C1 segment of cervical spinal cord (tissue), 14 donors: ENCODE data around the gene NDUFS5.
"Not testable (repeated sequence)": the region's sequence is repeated elsewhere in the genome, so short reads cannot be mapped to it uniquely, and the experiment has no call there.

Experiments
- DNase-seq, 14 donors: peaks; one replicate each; lab custom pipeline; 2025; lab: John Stamatoyannopoulos, UW

Gene NDUFS5

DNA sequence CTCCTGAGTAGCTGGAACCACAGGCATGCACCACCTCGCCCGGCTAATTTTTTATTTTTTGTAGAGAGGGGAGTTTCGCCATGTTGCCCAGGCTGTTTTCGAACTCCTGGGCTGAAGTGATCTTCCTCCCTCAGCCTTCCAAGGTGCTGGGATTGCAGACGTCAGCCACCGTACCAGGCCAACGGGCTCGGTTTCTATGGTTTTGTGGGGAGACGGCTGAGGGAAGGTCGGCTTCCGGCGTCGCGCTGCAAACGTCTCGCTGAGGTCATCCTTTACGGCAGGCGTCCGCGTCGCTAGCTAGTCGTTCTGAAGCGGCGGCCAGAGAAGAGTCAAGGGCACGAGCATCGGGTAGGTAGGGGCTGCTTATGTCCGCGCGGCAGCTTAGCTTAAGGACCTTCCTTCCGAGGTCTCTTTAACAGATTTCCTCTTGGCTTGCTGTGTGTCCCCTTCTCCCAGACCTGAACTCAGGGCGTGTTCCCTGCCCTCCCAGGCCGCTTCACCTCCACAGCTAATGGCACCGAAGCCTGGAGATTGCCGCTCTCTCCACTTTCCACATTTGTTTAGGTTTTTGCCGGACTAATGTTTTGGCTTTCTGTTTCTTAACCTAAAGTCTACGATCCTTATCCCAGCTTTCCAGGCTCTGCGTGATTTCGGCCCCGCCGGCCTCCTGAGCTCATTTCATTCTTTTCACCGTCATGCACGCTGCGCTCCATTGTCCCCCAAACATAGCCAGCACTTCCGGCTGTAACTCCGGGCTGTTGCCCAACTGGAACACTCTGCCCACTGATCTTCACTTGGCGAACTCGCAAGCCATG, at the start of gene NDUFS5:
Gene NDUFS5, plus strand, starts transcription at position 300 of the 815 bp plus-strand sequence. CDS start 2,375 bp downstream, outside the sequence.
- peak; percentile 3 to 91 (median 78) for DNase-seq

DNA sequence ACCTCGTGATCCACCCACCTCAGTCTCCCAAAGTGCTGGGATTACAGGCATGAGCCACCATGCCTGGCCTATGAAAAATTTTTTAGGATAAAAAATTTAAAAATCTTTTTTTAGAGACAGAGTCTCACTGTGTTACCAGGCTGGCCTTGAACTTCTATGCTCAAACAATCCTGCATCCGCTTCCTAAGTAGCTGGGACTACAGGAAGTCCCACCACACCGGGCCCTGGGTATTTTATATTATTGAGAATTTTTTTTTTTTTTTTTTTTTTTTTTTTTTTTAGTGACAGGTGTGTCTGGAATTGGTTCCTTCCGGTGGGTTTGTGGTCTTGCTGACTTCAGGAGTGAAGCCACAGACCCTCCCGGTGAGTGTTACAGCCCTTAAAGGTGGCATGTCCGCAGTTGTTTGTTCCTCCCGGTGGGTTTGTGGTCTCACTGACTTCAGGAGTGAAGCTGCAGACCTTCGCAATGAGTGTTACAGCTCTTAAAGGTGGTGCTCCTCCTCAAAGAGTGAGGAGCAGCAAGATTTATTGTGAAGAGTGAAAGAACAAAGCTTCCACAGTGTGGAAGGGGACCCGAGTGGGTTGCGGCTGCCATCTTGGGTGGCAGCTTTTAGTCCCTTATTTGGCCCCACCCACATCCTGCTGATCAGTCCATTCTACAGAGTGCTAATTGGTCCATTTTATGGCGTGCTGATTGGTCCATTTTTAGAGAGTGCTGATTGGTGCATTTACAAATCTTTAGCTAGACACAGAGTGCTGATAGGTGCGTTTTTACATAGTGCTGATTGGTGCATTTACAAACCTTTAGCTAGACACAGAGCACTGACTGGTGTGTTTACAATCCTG, 48.5 kb upstream of the NDUFS5 start:
- not testable (repeated sequence) for DNase-seq

DNA sequence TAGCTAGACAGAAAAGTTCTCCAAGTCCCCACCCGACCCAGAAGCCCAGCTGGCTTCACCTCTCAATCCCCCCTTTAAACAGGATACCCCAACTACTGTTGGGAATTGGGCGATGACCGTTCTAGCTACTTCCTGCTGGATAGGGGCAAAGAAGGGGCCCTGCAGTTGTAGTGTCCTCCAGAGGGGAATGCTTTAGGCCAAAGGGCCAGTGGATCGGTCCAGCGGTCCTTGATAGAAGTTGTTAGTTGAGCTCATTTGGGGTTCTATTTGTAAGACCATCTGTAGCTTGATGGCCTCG, 48.0 kb upstream of the NDUFS5 start:
- not testable (repeated sequence) for DNase-seq

DNA sequence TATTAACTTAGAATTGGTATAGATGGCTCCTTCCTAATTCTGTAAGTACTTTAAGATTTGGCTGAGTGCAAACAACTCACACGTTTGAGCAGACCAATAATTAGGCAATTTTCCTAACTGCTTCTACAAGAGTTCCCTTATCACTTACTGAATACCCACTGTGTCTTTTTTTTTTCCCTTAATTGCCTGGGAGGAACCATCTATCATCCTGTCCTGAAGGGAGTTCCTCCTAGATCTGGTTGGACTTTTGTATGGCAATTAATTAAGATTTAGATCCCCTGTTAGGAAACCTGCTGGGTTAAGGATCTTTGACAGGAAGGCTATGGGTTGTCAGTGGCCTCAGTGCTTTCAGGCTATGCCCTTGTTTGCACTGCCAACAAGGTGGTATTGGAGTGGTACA, 46.8 kb upstream of the NDUFS5 start:
- not testable (repeated sequence) for DNase-seq

DNA sequence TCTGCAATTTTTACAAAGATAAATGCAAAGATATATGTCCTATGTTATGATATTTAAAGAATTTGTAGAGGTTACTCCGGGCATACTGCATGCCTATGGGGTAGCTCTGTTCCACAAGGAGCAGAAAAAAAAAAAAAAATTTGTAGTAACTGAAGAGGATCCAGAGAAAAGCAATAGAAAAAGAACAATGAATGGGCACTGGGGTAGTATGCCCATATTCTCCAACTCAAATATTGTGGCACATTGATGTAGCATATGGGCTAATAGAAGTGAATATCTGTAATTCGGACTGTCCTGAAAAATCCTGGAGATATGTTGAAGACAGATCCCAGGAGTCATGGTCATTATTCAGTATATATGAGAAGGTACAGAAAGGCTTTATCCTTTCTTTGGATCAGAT, 36.2 kb upstream of the NDUFS5 start:
- DNase-seq: no peak

DNA sequence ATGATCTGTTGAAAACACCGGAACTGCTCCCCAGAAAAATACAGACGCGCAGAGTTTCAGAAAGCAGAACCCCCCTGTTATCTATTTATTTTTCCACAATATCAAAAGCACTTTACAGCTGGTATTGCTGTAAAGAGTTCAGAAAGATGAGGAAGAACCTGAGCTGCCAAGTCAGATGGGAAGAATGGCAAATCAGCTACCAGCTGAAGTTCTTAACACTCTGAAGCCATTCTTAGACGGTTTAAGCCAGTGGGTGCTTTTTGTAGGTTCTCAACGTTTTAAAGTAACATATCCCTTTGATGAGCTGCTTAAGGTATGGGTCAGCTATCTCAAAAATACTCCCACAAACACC, 35.8 kb upstream of the NDUFS5 start:
- DNase-seq: no peak

DNA sequence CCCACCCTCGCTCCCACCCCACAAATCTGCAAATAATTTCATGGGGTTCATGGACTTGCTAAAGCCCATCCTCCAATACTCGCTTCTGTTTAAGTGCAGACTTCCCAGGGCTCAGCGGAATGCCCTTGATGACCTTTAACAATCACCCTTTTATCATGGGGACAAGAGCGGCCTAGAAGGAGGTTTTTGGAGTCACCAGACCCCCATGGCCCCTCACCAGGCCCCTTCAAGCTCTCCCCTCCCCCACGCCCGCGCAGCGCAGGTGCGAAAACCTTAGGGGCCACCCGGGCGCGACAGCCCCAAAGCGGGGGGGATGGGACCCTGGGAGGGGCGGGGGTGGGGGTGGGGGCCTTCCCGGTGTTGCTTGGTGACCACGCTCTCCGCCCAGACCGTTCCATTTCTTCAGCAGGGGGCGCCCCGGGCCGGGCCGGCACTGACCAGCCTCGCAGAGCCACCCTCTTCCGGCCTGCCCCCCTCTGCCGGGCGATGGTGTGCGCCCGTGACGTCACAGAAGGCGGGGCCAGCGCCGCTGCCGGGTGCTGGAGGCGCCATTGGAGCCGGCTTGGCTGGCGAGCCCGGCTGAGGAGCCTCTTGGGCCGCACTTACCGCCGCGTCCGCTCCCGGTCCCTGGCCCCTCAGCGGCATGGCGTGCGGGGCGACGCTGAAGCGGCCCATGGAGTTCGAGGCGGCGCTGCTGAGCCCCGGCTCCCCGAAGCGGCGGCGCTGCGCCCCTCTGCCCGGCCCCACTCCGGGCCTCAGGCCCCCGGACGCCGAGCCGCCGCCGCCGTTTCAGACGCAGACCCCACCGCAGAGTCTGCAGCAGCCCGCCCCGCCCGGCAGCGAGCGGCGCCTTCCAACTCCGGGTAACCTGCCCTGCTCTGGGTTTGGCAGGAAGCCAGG, 35.2 kb upstream of the NDUFS5 start, which contains the start of gene AKIRIN1:
Gene AKIRIN1, plus strand, starts transcription at position 539 of the 900 bp plus-strand sequence. Its CDS starts 105 bp downstream, at position 644.
- DNase-seq: peak; percentile 69 to 99 (median 96)

DNA sequence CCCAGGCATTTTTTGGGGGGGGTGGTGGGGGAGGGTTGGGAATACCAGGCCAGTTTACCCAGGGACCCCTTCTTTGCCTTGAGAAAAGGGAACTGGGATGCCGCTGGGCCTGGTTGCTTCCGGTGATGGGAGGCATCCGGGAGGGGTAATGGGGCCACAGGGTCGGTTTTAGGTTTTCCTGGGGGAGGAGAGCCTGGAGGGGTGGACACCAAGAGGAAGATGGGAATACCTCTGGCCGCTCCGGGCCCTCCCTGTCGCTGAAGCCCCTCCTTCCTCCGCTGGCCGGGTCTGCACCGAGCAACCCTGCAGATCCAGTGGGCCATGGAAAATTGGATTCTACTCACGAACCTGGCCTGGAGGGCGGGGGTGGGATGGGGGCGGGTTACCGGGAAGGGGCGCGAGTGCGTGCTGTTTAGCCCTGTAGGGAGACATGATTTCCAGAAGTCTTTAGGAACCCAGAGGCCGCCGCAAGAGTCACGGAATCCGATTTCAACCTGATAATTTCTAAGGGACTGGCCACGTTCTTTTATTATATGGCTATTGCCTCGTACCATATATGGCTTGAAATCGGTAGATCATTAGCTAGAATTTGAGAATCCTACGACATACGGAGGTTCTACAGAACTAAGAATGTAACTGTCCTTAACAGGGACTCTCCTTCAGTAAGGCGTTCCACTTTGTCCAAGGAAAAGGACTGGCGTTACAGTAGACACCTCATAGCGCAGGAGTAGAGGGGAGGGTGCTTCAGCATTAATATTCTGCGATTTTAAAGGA, 34.3 kb upstream of the NDUFS5 start:
- DNase-seq: peak in 11 of 14 donors; percentile 20 to 76 (median 39)

DNA sequence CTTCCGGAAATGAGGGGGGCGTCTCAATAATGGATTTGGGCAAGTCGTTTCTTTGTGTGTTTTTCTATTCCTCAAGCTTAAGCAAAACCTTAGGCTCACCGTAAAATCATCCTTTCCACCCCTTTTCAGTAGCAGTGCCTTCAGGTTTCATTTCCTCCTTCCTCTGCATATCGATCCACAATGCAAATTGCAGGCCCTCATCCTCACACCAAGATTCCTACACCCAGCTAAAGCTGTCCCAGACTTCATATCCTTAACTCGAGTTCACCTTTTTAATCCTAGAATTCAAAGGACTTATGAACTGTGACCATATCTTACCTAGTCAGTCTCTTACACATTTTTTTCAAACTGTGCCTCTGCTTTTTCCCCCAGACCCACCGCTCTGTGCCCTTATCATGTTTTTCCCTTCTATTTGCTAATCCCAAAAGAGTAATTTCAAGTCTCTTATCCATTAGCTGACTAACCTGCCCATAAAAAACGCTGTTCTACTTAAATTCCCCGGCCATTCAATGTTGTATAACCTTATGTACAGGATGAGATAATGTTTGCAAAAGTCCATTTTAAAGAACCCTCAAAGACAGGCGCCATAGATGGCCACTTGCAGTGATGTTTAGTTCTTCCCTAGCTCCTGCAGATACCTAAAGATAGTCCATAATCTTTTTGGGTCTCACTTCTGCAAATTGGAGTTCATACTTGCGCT, 33.6 kb upstream of the NDUFS5 start:
- DNase-seq: no peak

DNA sequence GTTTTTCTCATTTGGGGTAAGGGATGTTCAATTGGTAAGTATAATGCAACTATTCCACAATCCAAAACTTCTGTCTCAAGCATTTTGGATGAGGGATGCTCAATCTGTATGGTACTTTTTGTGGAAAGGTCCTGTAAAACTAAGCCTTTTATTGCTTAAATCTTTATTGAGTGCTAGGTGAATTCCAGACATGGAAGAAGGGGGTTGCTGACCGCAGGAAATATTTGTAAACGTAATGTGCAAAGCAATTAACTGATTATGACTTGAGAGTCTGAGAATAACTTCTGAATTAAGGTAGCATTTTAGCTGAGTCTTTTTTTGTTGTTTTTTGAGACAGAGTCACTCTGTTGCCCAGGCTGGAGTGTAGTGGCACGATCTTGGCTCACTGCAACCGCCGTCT, 32.0 kb upstream of the NDUFS5 start:
- DNase-seq: no peak

DNA sequence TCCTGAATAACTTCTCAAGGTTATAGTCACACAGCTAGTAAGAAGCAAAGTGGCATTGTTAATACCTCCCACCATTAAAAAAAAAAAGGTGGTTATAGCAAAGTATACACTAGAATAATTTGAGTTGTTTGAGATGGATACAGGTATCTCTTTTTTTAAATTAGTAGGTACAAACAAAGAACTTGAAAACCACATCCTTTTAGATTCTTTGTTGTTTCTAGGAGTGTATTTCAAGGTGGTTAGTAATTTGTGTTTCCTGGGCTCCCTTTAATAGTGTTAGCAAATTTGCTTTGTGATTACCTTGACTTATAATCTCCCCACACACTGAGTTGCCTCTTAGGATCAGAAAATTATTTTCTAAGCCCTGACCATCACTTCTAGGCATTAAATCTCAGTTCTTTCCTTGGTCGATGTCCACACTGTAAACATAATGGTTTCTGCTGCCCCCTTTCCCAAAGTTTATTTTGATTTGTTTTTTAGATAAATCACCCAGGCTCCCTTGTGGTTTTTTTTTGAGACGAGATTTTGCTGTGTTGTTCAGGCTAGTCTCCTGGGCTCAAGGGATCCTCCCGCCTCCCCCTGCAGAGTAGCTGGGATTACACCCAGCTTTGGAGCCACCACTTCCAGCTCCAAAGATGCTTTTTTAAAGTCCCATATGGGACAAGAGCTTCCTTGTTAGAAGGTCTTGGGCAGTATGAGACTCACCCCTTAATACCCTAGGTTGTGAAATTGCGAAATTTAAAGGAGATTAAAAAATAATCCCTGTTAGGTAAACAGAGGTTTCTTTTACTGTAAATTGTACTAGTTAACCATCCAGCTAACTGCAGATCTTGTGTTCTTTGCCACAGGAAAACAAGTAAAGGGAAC, 28.9 kb upstream of the NDUFS5 start:
- no peak for DNase-seq

DNA sequence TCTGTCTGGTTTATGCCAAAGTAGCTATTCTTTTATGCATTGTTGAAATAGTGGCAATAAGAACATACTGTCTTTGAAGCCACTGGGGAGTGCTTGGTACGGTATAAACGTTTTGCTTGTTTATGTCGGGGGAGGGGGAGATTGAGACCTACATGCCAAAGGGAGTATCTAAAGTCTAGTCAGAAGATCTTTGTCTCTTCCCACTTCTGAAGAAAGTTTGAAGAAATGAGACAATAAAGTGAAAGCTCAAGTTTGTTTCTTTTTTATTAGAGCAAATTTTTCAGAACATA, 28.3 kb upstream of the NDUFS5 start:
- DNase-seq: no peak

DNA sequence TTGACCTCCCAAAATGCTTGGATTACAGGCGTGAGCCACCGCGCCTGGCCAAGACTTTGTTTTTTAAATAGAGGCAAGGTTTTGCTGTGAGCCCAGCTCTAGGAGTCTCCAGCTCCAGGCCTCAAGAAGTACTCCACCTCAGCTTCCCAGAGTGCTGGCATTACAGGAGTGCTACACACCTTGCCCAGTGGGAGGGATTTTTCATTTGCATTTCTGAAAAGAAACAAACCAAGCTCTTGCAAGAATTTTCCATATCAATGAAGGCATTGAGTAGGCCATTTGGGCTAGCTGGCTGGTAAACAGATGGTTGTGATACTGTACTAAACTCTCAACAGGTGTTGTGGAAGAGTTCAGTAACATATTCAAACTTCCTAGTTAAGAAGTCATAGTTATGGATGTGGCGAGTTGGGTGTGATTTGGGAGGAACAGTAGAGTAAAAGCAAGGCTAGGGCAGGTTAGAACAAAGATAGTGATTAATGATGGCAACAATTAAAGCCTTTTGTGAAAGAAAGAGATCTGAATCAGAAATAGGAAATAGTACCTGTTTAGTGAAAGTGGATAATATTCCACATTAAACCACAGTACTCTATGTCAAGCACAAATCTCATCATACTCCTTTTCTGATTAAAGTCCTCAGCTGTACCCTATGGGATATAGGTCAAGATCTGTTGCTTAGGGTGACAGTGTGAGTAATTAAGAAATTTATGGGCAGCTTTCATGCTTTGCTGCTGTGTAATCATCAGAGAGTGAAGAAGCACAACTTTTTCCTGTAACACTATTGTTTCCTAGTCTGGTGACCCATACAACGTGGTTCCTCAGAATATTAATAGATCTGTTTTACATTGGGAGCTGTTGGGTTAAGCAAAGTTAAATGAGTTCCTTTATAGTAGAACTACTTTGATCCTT, 24.4 kb upstream of the NDUFS5 start:
- DNase-seq: no peak

DNA sequence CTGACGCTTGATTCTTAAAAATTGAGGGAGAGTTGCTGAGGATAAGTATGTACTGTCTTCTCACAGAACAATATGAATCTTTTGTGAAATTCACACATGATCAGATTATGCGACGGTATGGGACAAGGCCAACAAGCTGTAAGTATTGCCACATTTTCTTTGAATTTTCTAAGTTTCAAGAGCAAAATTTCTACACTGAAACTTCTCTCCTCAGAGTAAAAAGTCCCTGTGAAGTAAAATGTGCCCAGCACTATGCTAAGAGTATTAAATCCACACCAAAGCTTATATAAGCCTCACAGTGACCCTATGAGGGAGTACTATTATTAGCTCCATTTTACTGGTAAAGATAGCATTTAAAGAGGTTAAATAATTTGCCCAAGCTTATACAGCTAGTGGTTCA, 22.9 kb upstream of the NDUFS5 start:
- DNase-seq: no peak

DNA sequence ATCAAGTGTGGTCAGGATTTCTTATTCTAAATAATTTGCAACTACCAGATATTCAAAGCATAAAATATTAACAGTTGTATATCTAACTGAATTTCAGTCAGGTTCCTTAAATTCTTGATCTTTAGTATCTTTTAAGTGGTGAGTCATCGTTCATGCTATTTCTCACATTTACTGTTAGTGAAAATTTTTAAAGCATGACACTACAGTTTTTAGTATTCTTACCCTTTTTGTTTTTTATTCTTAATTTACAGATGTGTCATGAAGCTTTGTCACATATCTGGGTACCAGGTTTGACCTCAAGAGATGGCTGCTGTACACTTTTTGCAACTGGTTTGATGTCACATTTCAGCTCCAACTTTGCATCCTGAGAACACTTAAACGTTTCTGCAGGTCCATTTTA, 22.4 kb upstream of the NDUFS5 start:
- no peak for DNase-seq

DNA sequence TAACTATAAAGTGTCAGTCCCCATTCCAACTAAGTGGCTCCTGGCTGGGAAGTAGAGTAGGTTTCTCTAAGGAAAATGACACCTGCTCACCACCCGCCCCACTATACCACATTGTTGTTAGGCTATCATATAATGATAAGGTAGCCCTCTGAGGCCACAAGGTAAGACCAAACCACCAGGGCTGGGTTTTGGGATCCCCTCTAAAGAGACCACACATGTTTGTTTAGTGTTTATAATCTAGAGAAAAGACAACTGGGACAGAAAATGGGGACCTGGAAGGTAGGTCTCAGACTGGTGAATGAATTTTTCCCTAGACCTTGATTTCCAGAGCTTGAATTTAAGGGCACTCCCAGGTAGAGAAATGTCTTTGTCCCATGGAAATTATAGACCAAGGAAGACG, 19.9 kb upstream of the NDUFS5 start:
- DNase-seq: no peak

DNA sequence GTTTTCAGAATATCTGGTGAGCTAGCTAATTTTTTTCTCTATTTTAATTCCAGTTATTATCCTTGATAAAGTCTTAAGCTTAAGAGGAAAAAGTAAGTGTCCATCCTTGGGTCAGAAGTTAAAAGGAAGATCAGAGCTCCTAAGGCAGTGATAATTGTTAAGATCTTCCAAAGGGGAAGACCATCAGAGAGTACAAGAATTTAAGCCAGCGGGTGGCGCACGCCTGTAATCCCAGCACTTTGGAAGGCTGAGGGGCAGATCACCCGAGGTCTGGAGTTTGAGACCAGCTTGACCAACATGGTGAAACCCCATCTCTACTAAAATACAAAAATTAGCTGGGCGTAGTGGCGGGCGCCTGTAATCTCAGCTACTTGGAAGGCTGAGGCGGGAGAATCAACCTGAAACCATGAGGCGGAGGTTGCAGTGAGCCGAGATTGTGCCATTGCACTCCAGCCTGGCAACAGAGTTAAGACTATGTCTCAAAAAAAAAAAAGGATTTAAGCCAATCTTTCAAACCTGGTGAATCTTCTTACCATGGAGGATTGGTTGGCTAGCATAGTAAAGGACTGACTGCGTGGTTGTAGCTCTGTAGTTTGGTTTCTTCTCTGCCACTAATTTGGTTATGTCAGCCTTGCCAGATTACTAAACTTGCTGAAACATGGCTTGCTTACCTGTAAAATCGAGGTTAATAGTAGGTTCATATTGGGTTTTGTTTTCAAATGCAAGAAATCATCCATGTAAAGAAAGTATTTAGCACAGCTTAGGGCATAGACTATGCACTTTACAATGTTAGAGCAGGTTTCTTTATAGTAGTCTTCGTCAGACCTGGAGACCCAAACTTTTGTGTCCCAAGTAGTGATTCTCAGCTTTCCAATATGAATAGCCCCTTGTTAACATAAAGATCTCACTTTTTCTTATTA, 19.2 kb upstream of the NDUFS5 start:
- no peak for DNase-seq
